HG03097 (cell line): Measurements from ENCODE around the gene VAPB.
"Not testable (repeated sequence)": the region's sequence is repeated elsewhere in the genome, so short reads cannot be mapped to it uniquely, and the experiment has no call there.

Source experiments
- ATAC-seq: cut with Tn5 transposase; IDR thresholded peaks from one replicate; pipeline ENCODE4 v1.9.1; 2021; ENCODE audit not compliant: unreplicated experiment, low FRiP score

Gene VAPB

GRCh38 chr20:58406422-58407001 is 17.5 kb downstream of the VAPB start:
- no peak for ATAC-seq

GRCh38 chr20:58407201-58407873 is 18.3 kb downstream of the VAPB start:
- ATAC-seq = no peak

GRCh38 chr20:58407966-58408557 is 19.0 kb downstream of the VAPB start:
- no peak for ATAC-seq

- ATAC-seq = no peak
These were observed 19.7 kb downstream of the VAPB start for GRCh38 chr20:58408603-58409246.

DNA sequence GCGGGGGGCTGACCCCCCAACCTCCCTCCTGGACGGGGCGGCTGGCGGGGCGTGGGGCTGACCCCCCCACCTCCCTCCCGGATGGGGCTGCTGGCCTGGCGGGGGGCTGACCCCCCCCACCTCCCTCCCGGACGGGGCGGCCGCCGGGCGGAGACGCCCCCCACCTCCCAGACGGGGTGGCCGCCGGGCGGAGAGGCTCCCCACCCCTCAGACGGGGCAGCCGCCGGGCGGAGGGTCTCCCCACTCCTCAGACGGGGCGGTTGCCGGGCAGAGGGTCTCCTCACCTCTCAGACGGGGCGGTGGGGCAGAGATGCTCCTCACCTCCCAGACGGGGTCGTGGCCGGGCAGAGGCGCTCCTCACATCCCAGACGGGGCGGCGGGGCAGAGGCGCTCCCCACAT is 25.2 kb downstream of the VAPB start:
- ATAC-seq = not testable (repeated sequence)

DNA sequence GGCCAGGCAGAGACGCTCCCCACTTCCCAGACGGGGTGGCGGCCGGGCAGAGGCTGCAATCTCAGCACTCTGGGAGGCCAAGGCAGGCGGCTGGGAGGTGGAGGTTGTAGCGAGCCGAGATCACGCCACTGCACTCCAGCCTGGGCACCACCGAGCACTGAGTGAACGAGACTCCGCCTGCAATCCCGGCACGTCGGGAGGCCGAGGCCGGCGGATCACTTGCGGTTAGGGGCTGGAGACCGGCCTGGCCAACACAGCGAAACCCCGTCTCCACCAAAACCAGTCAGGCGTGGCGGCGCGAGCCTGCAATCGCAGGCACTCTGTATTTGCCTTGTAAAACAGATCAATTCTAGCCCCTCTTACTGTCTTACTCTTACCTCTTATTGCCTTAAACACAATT is 25.8 kb downstream of the VAPB start:
- not testable (repeated sequence) for ATAC-seq

GRCh38 chr20:58416057-58416456 is 27.0 kb downstream of the VAPB start:
- no peak for ATAC-seq

DNA sequence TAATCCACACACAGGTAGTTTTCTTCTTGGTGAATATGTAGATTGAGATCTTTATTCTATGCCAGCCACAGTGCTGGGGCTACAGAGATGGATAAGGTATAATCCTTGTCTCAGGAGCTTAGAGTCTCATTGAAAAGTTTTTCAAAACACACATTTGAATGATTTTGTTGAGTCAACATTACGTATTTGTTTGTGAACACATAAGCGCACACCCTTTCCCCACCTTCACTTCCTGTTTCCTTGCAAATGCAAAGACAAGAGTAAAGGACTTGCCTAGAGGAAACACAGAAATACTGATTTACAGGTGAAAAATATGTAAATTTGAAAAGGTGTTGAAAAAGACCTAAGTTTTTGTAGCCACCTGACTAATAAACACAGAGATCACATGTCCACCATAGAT is 27.8 kb downstream of the VAPB start:
- ATAC-seq = no peak

- ATAC-seq = no peak
These were observed 28.4 kb downstream of the VAPB start for GRCh38 chr20:58417438-58417837.

- no peak for ATAC-seq
These were observed 30.1 kb downstream of the VAPB start for GRCh38 chr20:58418949-58419748.

GRCh38 chr20:58420798-58421496 is 31.9 kb downstream of the VAPB start:
- ATAC-seq = no peak

DNA sequence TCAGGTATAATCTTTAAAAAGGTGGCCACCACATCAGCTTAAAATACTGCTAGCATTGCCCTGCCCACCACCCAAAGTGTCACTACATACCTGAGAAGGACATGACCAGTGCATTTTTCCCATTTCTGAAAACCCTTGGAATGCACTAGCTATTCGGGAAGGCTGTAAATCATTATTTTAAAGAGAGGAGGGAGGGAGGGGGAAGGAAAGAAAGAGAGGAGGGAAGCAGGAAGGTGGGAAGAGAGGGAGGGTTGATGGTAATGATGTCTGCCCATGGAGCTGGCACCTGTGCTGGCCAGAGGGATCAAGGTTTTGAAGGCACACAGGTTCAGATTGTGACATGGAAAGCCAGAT is 32.4 kb downstream of the VAPB start:
- no peak for ATAC-seq

- no peak for ATAC-seq
These were observed 35.4 kb downstream of the VAPB start for GRCh38 chr20:58424218-58424969.

DNA sequence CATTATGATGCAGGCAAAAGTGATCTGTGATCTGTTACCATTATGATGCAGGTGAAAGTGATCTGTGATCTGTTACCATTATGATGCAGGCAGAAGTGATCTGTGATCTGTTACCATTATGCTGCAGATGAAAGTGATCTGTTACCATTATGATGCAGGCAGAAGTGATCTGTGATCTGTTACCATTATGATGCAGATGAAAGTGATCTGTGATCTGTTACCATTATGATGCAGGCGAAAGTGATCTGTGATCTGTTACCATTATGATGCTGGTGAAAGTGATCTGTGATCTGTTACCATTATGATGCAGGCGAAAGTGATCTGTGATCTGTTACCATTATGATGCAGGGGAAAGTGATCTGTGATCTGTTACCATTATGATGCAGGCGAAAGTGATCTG is 38.5 kb downstream of the VAPB start:
- ATAC-seq = not testable (repeated sequence)

DNA sequence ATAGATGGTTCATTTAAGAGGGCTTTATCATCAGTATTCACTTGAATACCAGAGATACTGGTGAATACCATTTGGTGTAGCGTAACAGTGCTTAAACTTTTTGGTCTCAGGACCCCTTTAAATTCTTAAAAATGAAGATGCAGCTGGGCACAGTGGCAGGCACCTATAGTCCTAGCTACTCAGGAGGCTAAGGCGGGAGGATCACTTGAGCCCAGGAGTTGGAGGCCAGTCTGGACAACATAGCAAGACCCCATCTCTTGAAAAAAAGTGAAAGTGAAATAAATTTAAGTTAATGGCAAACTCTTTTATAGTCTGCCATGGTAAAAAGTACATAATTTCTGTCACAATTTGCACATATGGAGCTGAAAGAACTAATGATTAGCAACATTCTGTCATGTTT is 39.3 kb downstream of the VAPB start:
- no peak for ATAC-seq

DNA sequence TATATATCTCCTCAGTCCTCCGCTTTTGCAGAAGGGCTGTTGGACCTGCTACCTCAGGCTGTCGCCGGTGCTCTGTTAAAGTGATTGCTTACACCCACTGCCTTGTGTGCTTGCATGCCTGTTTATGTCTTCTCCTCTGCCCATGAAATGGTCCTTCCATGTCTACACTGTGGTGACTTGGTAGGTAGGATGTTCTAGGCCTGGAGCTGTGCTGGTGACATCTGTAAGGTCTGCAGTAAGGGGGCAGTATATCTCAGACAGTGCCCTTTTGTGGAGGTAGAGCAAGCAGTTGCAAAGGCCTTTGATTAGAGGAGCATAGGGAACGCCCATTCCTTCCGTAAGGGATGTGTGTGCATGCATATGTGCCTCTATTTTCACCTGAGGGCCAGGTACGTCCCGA is 40.3 kb downstream of the VAPB start:
- ATAC-seq = no peak

DNA sequence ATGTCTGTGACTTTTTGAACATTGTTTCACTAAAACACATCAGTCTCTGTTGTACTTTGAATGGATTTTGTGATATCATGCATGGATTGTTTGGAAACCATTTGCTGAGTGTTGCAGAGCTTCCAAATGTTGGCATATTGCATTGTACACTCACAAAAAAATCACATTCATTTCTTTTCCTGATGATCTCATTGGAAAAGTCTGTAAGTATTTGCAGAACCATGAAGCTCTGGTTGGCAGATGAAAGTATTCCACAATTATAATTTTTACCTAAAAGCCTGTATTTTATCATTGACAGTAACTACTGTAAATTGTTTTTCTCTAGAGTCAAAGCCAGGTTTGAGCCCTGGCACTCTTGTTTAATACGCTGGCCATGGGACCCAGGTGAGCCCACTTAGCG is 42.1 kb downstream of the VAPB start:
- ATAC-seq = no peak

GRCh38 chr20:58432186-58432954 is 43.3 kb downstream of the VAPB start:
- no peak for ATAC-seq

GRCh38 chr20:58433029-58433647 is 44.1 kb downstream of the VAPB start:
- ATAC-seq = no peak
